Choroid plexus epithelial cell (primary cell): Measurements from ENCODE around the gene TBC1D10A.

Source experiments
- DNase-seq: peaks from one replicate; pipeline ENCODE4 v3.0.0-alpha.2; 2010; ENCODE audit warnings: low read depth
- H3K4me3 ChIP-seq: 2 replicates; pipeline ENCODE4 v1.5.1; 2011; ENCODE audit warnings: low read depth, mild to moderate bottlenecking, control low read depth, low read length, moderate library complexity
- CTCF ChIP-seq: conservative IDR thresholded peaks from 2 replicates; pipeline ENCODE4 v1.5.1; 2011; ENCODE audit warnings: low read depth, mild to moderate bottlenecking, control low read depth, inconsistent platforms, low read length, moderate library complexity

Gene TBC1D10A

GRCh38 chr22:30301995-30302809 is 24.5 kb downstream of the TBC1D10A start:
- no peak for TF ChIP-seq CTCF
- peak; percentile 69 for DNase-seq
- no peak overlapping the region for H3K4me3 ChIP-seq

GRCh38 chr22:30299322-30299721 is 27.4 kb downstream of the TBC1D10A start:
- H3K4me3 ChIP-seq, result no peak overlapping the region
- DNase-seq, result no peak
- TF ChIP-seq CTCF, result no peak

- H3K4me3 ChIP-seq, result no peak overlapping the region
- DNase-seq, result no peak
- TF ChIP-seq CTCF, result no peak
Observed at GRCh38 chr22:30297991-30298701, 28.6 kb downstream of the TBC1D10A start.

- TF ChIP-seq CTCF, result no peak
- no peak for DNase-seq
- no peak overlapping the region for H3K4me3 ChIP-seq
Observed at GRCh38 chr22:30297276-30297990, 29.3 kb downstream of the TBC1D10A start.

GRCh38 chr22:30296833-30297232 is 29.9 kb downstream of the TBC1D10A start:
- DNase-seq, result no peak
- TF ChIP-seq CTCF, result no peak
- H3K4me3 ChIP-seq, result no peak overlapping the region

GRCh38 chr22:30296324-30296723 is 30.4 kb downstream of the TBC1D10A start:
- DNase-seq, result no peak
- TF ChIP-seq CTCF, result no peak
- no peak overlapping the region for H3K4me3 ChIP-seq
